CD4-positive, alpha-beta T cell treated with Interleukin-1 beta for 1 hour (primary cell): Measurements from ENCODE around the gene EFHD1.
"Not testable (repeated sequence)": the region's sequence is repeated elsewhere in the genome, so short reads cannot be mapped to it uniquely, and the experiment has no call there.

Source experiments
- DNase-seq, 2 donors: peaks; one replicate each; pipeline ENCODE4 v3.0.0-alpha.2; 2020 to 2022

EFHD1 gene

GRCh38 chr2:232621186-232621585, 12.2 kb upstream of the EFHD1 start:
- no peak for DNase-seq

GRCh38 chr2:232622563-232622962, 10.8 kb upstream of the EFHD1 start:
- DNase-seq = no peak

GRCh38 chr2:232623768-232624765, 9.3 kb upstream of the EFHD1 start:
- DNase-seq = no peak

- DNase-seq = no peak
Observed at GRCh38 chr2:232626584-232626983, 6.8 kb upstream of the EFHD1 start.

GRCh38 chr2:232628466-232629128, 4.8 kb upstream of the EFHD1 start:
- no peak for DNase-seq

- no peak for DNase-seq
Observed at GRCh38 chr2:232629129-232629475, 4.3 kb upstream of the EFHD1 start.

- no peak for DNase-seq
Observed at GRCh38 chr2:232632229-232632903, 1.0 kb upstream of the EFHD1 start.

GRCh38 chr2:232632904-232633412, 446 bp upstream of the EFHD1 start:
- no peak for DNase-seq

- no peak for DNase-seq
Observed at GRCh38 chr2:232634206-232635150, 1.1 kb downstream of the EFHD1 start.

- not testable (repeated sequence) for DNase-seq
Observed at GRCh38 chr2:232635376-232635775, 2.0 kb downstream of the EFHD1 start.

- no peak for DNase-seq
Observed at GRCh38 chr2:232635820-232636219, 2.4 kb downstream of the EFHD1 start.

GRCh38 chr2:232636788-232637420, 3.5 kb downstream of the EFHD1 start:
- no peak for DNase-seq

- DNase-seq = no peak
Observed at GRCh38 chr2:232637866-232638583, 4.6 kb downstream of the EFHD1 start.

- no peak for DNase-seq
Observed at GRCh38 chr2:232641153-232641848, 7.9 kb downstream of the EFHD1 start.

- no peak for DNase-seq
Observed at GRCh38 chr2:232643147-232643425, 9.7 kb downstream of the EFHD1 start.

GRCh38 chr2:232643813-232644347, 10.5 kb downstream of the EFHD1 start:
- no peak for DNase-seq

GRCh38 chr2:232645061-232645460, 11.7 kb downstream of the EFHD1 start:
- no peak for DNase-seq

- no peak for DNase-seq
Observed at GRCh38 chr2:232646726-232647125, 13.3 kb downstream of the EFHD1 start.

GRCh38 chr2:232647261-232647660, 13.9 kb downstream of the EFHD1 start:
- DNase-seq = no peak

GRCh38 chr2:232649033-232649432, 15.6 kb downstream of the EFHD1 start:
- no peak for DNase-seq
